Mesendoderm (in vitro differentiated cells): ENCODE measurements around the gene FLT4.

Experiments
- DNase-seq: peaks from one replicate; pipeline ENCODE4 v3.0.0; 2013
- H2AK5ac ChIP-seq: 2 replicates; pipeline ENCODE4 v1.6.1; 2013; ENCODE audit warnings: low read length, inconsistent platforms
- H2BK120ac ChIP-seq: 2 replicates; pipeline ENCODE4 v1.6.1; 2013; ENCODE audit warnings: low read depth, mild to moderate bottlenecking, low read length, moderate library complexity, mixed read lengths
- H2BK15ac ChIP-seq: replicated peaks from 2 replicates; pipeline ENCODE4 v1.6.1; 2013; ENCODE audit warnings: low read depth, mild to moderate bottlenecking, moderate library complexity
- H2BK5ac ChIP-seq: 2 replicates; pipeline ENCODE4 v1.6.1; 2013; ENCODE audit warnings: low read length, inconsistent platforms
- H3K18ac ChIP-seq: 2 replicates; pipeline ENCODE4 v1.6.1; 2013; ENCODE audit warnings: mild to moderate bottlenecking, low read length, mixed read lengths
- H3K23ac ChIP-seq: one replicate; pipeline ENCODE4 v1.6.1; 2013; ENCODE audit warnings: low read length
- H3K27ac ChIP-seq: 2 replicates; pipeline ENCODE4 v1.5.1; 2013; ENCODE audit warnings: low read depth, mild to moderate bottlenecking, inconsistent platforms, low read length, moderate library complexity
- H3K27me3 ChIP-seq: 2 replicates; pipeline ENCODE4 v1.6.1; 2013; ENCODE audit warnings: low read length, control low read depth, mild to moderate bottlenecking, inconsistent platforms; ENCODE audit not compliant: insufficient read depth, poor library complexity
- H3K36me3 ChIP-seq: 2 replicates; pipeline ENCODE4 v1.6.1; 2013; ENCODE audit warnings: low read length, inconsistent platforms; ENCODE audit not compliant: control insufficient read depth, insufficient read depth
- H3K4ac ChIP-seq: one replicate; pipeline ENCODE4 v1.6.1; 2013; ENCODE audit warnings: low read depth, mild to moderate bottlenecking, low read length, moderate library complexity
- H3K4me1 ChIP-seq: 2 replicates; pipeline ENCODE4 v1.6.1; 2013; ENCODE audit warnings: low read depth, low read length, inconsistent platforms; ENCODE audit not compliant: control insufficient read depth
- H3K4me2 ChIP-seq: 2 replicates; pipeline ENCODE4 v1.6.1; 2013; ENCODE audit warnings: low read length
- H3K4me3 ChIP-seq: 2 replicates; pipeline ENCODE4 v1.5.1; 2013; ENCODE audit warnings: mild to moderate bottlenecking, low read length
- H3K56ac ChIP-seq: one replicate; pipeline ENCODE4 v1.6.1; 2013; ENCODE audit warnings: low read length
- H3K79me1 ChIP-seq: 2 replicates; pipeline ENCODE4 v1.6.1; 2013; ENCODE audit warnings: low read length, inconsistent platforms
- H3K79me2 ChIP-seq: 2 replicates; pipeline ENCODE4 v1.6.1; 2013; ENCODE audit warnings: mild to moderate bottlenecking, low read length; ENCODE audit not compliant: control insufficient read depth, insufficient read depth
- H3K9ac ChIP-seq: 2 replicates; pipeline ENCODE4 v1.6.1; 2013; ENCODE audit warnings: low read length, inconsistent platforms
- H4K5ac ChIP-seq: one replicate; pipeline ENCODE4 v1.6.1; 2013; ENCODE audit warnings: low read length
- H4K8ac ChIP-seq: one replicate; pipeline ENCODE4 v1.6.1; 2013; ENCODE audit warnings: low read depth, mild to moderate bottlenecking, control low read depth, low read length, moderate library complexity
- WGBS: extraction: QIAGEN DNeasy Blood & Tissue Kit; methylation state at CpG from one replicate; pipeline ENCODE4 v1.1.7; 2013; ENCODE audit warnings: low lambda C conversion rate, missing lambda C conversion rate; ENCODE audit not compliant: insufficient coverage; ENCODE audit errors: extremely low coverage; 5-methylcytosine and 5-hydroxymethylcytosine counted together

FLT4 gene

GRCh38 chr5:180642779-180643178 lies 6.6 kb downstream of the FLT4 start:
- Histone ChIP-seq H3K9ac (no peak overlapping the region), H3K27me3 (peaks cover 1% of the 10 kb centered on the region), H3K4ac (no peak overlapping the region), H2BK120ac (no peak overlapping the region), H3K23ac (no peak overlapping the region), H2BK15ac (no peak overlapping the region), H3K4me2 (no peak overlapping the region), H3K36me3 (no peaks in the 10 kb centered on the region), H3K18ac (no peak overlapping the region), H4K8ac (no peak overlapping the region), H3K56ac (no peak overlapping the region), H2AK5ac (no peak overlapping the region), H4K5ac (no peak overlapping the region), H3K27ac (no peak overlapping the region), H3K4me3 (no peak overlapping the region), H2BK5ac (no peak overlapping the region), H3K4me1 (no peaks in the 10 kb centered on the region), H3K79me1 (no peaks in the 10 kb centered on the region), H3K79me2 (no peaks in the 10 kb centered on the region)
- no CpG with 5 or more reads among the region's 9 CpGs for WGBS
- no peak for DNase-seq

GRCh38 chr5:180642181-180642775 lies 7.1 kb downstream of the FLT4 start:
- WGBS = no CpG with 5 or more reads among the region's 16 CpGs

GRCh38 chr5:180641566-180641900 lies 7.9 kb downstream of the FLT4 start:
- H2AK5ac ChIP-seq = no peak overlapping the region
- H2BK15ac ChIP-seq = no peak overlapping the region
- no peak overlapping the region for H4K5ac ChIP-seq
- H3K36me3 ChIP-seq = no peaks in the 10 kb centered on the region
- no CpG with 5 or more reads among the region's 6 CpGs for WGBS
- H3K9ac ChIP-seq = no peak overlapping the region
- peak; percentile 31 for DNase-seq
- H3K4ac ChIP-seq = no peak overlapping the region
- no peak overlapping the region for H3K4me3 ChIP-seq
- H3K23ac ChIP-seq = no peak overlapping the region
- no peaks in the 10 kb centered on the region for H3K79me1 ChIP-seq
- no peak overlapping the region for H3K56ac ChIP-seq
- H3K27me3 ChIP-seq = no peaks in the 10 kb centered on the region
- H3K27ac ChIP-seq = no peak overlapping the region
- no peak overlapping the region for H2BK120ac ChIP-seq
- H2BK5ac ChIP-seq = no peak overlapping the region
- no peaks in the 10 kb centered on the region for H3K79me2 ChIP-seq
- no peaks in the 10 kb centered on the region for H3K4me1 ChIP-seq
- H3K18ac ChIP-seq = no peak overlapping the region
- no peak overlapping the region for H3K4me2 ChIP-seq
- no peak overlapping the region for H4K8ac ChIP-seq

More at GRCh38 chr5:180642181-180642775, 7.1 kb downstream of the FLT4 start:
- DNase-seq = no peak
- H3K4ac ChIP-seq = no peak overlapping the region
- no peak overlapping the region for H3K4me3 ChIP-seq
- no peak overlapping the region for H3K27ac ChIP-seq
- no peak overlapping the region for H3K18ac ChIP-seq
- no peak overlapping the region for H3K4me2 ChIP-seq
- no peak overlapping the region for H3K9ac ChIP-seq
- no peak overlapping the region for H3K56ac ChIP-seq
- no peak overlapping the region for H2BK120ac ChIP-seq
- H3K79me1 ChIP-seq = no peaks in the 10 kb centered on the region
- H3K27me3 ChIP-seq = no peaks in the 10 kb centered on the region
- no peak overlapping the region for H2BK15ac ChIP-seq
- H3K4me1 ChIP-seq = no peaks in the 10 kb centered on the region
- H3K36me3 ChIP-seq = no peaks in the 10 kb centered on the region
- no peak overlapping the region for H4K5ac ChIP-seq
- no peak overlapping the region for H4K8ac ChIP-seq
- H3K79me2 ChIP-seq = no peaks in the 10 kb centered on the region
- H2BK5ac ChIP-seq = no peak overlapping the region
- no peak overlapping the region for H2AK5ac ChIP-seq
- H3K23ac ChIP-seq = no peak overlapping the region

GRCh38 chr5:180640861-180641565 lies 8.4 kb downstream of the FLT4 start:
- no peaks in the 10 kb centered on the region for H3K4me1 ChIP-seq
- H3K4me2 ChIP-seq = no peak overlapping the region
- H2BK15ac ChIP-seq = no peak overlapping the region
- H3K79me1 ChIP-seq = no peaks in the 10 kb centered on the region
- H3K4me3 ChIP-seq = no peak overlapping the region
- H3K36me3 ChIP-seq = no peaks in the 10 kb centered on the region
- H2AK5ac ChIP-seq = no peak overlapping the region
- H4K5ac ChIP-seq = no peak overlapping the region
- no peak overlapping the region for H3K56ac ChIP-seq
- no peak overlapping the region for H3K18ac ChIP-seq
- H2BK5ac ChIP-seq = no peak overlapping the region
- no CpG with 5 or more reads among the region's 19 CpGs for WGBS
- no peaks in the 10 kb centered on the region for H3K79me2 ChIP-seq
- H3K27me3 ChIP-seq = no peaks in the 10 kb centered on the region
- no peak overlapping the region for H4K8ac ChIP-seq
- H3K23ac ChIP-seq = no peak overlapping the region
- no peak overlapping the region for H3K9ac ChIP-seq
- no peak for DNase-seq
- H3K27ac ChIP-seq = no peak overlapping the region
- no peak overlapping the region for H2BK120ac ChIP-seq
- no peak overlapping the region for H3K4ac ChIP-seq

- H4K8ac ChIP-seq = no peak overlapping the region
- H3K36me3 ChIP-seq = no peaks in the 10 kb centered on the region
- no peaks in the 10 kb centered on the region for H3K27me3 ChIP-seq
- no peak overlapping the region for H3K23ac ChIP-seq
- no peak overlapping the region for H3K4me3 ChIP-seq
- no peaks in the 10 kb centered on the region for H3K79me1 ChIP-seq
- no peak overlapping the region for H2BK120ac ChIP-seq
- H2BK5ac ChIP-seq = no peak overlapping the region
- H2AK5ac ChIP-seq = no peak overlapping the region
- no peaks in the 10 kb centered on the region for H3K79me2 ChIP-seq
- H3K9ac ChIP-seq = no peak overlapping the region
- H2BK15ac ChIP-seq = no peak overlapping the region
- H3K4me1 ChIP-seq = no peaks in the 10 kb centered on the region
- no CpG with 5 or more reads among the region's 6 CpGs for WGBS
- no peak overlapping the region for H3K56ac ChIP-seq
- no peak overlapping the region for H4K5ac ChIP-seq
- no peak overlapping the region for H3K4me2 ChIP-seq
- DNase-seq = no peak
- H3K18ac ChIP-seq = no peak overlapping the region
- H3K4ac ChIP-seq = no peak overlapping the region
- no peak overlapping the region for H3K27ac ChIP-seq
Observed at GRCh38 chr5:180640611-180640860, 8.9 kb downstream of the FLT4 start.
